GM12864 (cell line): ENCODE data around the gene GOPC.

Experiments used
- DNase-seq: peaks from one replicate; pipeline ENCODE4 v3.0.0-alpha.2; 2011; ENCODE audit warnings: low read depth
- H3K4me3 ChIP-seq: 2 replicates; pipeline ENCODE4 v1.5.1; 2011; ENCODE audit warnings: mild to moderate bottlenecking, low read depth, low read length, control low read depth
- TF ChIP-seq, protein P1 (sequence below): IDR thresholded peaks from 2 replicates; pipeline ENCODE4 v1.5.1; 2011; ENCODE audit warnings: low read depth, mild to moderate bottlenecking, moderate library complexity, low read length, control low read depth, inconsistent platforms; ENCODE audit errors: missing control alignments

The GOPC gene

DNA sequence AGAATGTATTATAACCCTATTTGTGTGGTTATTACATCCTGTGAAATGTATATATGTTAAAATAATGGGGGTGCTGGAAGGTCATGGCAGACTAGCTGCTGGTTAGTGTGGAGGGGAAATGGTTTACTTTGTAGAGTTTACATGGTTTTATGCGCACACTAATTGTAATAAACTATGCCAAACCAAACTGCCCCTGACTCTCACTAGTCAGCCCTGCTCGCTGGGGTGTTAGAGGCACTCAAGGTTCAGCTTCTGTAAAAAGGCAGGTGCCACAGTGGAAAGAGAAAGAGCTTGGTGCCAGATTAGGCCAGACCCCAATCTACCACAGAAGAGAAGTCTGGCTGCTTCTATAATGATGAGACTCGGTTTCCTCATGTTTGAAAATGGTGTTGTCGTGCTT lies 52.7 kb downstream of the GOPC start:
- no peak for DNase-seq
- H3K4me3 ChIP-seq = no peak overlapping the region

GRCh38 chr6:117548797-117549301 lies 53.5 kb downstream of the GOPC start:
- no peak overlapping the region for H3K4me3 ChIP-seq
- TF ChIP-seq, protein P1, sequence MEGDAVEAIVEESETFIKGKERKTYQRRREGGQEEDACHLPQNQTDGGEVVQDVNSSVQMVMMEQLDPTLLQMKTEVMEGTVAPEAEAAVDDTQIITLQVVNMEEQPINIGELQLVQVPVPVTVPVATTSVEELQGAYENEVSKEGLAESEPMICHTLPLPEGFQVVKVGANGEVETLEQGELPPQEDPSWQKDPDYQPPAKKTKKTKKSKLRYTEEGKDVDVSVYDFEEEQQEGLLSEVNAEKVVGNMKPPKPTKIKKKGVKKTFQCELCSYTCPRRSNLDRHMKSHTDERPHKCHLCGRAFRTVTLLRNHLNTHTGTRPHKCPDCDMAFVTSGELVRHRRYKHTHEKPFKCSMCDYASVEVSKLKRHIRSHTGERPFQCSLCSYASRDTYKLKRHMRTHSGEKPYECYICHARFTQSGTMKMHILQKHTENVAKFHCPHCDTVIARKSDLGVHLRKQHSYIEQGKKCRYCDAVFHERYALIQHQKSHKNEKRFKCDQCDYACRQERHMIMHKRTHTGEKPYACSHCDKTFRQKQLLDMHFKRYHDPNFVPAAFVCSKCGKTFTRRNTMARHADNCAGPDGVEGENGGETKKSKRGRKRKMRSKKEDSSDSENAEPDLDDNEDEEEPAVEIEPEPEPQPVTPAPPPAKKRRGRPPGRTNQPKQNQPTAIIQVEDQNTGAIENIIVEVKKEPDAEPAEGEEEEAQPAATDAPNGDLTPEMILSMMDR = no peak
- DNase-seq = no peak

More for the DNA sequence above, 52.7 kb downstream of the GOPC start:
- TF ChIP-seq, protein P1 = no peak

DNA sequence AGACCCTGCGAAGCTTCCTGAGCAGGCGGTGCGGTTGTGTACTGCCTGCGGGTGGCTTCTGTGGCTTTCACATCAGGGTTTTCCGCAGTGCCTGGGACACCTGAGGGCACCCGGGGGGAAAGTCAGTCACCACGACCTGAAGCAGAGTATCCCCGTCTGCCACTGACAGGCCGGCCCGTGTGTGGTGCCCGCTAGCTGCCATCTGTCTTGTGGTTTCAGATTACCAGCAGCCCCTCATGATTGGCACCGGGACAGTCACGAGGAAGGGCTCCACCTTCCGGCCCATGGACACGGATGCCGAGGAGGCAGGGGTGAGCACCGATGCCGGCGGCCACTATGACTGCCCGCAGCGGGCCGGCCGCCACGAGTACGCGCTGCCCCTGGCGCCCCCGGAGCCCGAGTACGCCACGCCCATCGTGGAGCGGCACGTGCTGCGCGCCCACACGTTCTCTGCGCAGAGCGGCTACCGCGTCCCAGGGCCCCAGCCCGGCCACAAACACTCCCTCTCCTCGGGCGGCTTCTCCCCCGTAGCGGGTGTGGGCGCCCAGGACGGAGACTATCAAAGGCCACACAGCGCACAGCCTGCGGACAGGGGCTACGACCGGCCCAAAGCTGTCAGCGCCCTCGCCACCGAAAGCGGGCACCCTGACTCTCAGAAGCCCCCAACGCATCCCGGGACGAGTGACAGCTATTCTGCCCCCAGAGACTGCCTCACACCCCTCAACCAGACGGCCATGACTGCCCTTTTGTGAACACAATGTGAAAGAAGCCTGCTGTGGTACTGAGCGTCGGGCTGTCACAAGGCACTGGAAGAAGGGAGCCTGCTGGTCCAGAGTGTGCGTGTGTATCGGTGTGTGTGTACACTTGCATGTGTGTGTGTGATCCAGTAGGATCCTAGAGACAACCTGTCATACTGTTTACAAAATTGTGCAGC lies 54.4 kb downstream of the GOPC start:
- TF ChIP-seq, protein P1 = no peak
- no peak for DNase-seq
- no peak overlapping the region for H3K4me3 ChIP-seq

GRCh38 chr6:117546674-117547073 lies 55.6 kb downstream of the GOPC start:
- no peak overlapping the region for H3K4me3 ChIP-seq
- TF ChIP-seq, protein P1 = no peak
- DNase-seq = no peak

GRCh38 chr6:117545161-117545595 lies 57.1 kb downstream of the GOPC start:
- no peak for DNase-seq
- TF ChIP-seq, protein P1 = no peak
- H3K4me3 ChIP-seq = no peak overlapping the region

DNA sequence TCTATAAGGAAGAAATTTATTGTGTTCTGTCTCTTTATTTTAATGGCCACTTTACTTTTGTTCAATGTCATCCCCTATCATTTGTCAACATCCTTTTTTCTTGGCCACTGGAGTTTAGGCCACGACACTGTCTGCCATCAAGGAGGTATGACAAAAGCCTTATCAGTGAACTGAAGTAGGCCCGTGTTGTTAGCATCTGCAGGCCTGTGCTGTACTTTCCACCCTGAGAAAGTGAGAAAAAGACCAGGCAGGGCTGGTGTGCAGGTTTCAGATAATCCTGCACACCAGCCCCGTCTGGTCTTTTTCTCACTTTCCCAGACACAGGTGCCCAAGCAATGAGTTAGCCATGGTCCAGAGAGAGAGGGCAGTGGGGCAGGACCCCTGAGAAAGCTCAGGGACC lies 57.6 kb downstream of the GOPC start:
- TF ChIP-seq, protein P1 = no peak
- no peak for DNase-seq
- no peak overlapping the region for H3K4me3 ChIP-seq

DNA sequence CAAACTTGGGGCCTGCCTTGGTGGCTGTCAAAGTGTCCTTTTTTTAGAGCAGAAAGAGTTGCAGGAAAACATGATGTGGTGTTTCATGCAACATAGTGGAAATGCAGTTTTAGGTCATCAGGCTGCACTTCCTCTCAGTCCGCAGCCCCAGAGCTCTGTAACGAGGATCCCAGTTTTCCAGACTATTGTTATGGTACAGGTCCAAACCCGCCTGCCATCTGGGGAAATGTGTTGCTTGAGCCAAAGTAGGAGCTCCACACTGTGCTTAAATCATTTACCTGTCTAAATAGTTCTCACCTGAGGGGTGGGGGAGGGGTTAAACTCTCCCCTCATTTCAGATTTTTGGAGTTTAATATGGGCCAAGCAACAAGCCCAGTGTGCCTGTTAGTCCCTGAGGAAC lies 59.8 kb downstream of the GOPC start:
- TF ChIP-seq, protein P1 = no peak
- H3K4me3 ChIP-seq = no peak overlapping the region
- no peak for DNase-seq
